Measurements from ENCODE around the gene OR8A1.

Gene OR8A1

DNA sequence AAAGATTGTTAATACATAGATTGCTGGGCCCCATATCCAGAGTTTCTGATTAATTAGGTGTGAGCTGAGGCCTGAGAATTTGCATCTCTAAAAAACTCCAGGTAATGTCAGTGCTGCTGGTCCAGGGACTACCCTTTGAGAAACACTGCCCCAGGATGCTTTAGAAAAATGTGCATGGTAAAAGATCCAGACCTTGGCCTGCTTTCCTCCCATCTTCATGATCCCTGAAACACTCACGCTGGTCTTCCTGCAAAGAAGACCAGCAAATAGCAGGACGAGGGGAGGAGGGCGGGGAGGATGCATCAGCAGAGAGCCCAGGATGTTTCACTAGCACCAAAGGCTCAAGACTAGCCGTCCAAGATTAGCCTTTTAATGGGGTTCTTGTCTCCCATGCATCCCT, at the start of gene OR8A1:
TSS of gene OR8A1 (plus strand) at position 301 of the 400 bp plus-strand sequence. CDS start 123 bp downstream, outside the sequence.
- no peak for DNase-seq (ENCODE audit: low read depth)

DNA sequence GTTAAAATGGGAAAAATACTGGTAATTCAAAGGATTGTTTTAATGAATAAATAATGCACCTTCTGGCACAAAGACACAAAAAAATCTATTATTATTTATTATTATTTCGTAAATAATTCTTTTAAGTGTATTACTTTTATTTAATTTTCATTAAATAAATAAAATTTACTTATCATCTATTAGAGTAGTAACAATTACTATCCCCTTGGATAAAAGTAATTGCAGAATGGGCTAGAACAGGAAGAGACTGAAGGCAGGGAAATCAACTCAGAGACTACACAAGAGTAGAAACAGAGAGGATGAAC, 49.3 kb upstream of the OR8A1 start:
- no peak for DNase-seq (ENCODE audit: low read depth)

DNA sequence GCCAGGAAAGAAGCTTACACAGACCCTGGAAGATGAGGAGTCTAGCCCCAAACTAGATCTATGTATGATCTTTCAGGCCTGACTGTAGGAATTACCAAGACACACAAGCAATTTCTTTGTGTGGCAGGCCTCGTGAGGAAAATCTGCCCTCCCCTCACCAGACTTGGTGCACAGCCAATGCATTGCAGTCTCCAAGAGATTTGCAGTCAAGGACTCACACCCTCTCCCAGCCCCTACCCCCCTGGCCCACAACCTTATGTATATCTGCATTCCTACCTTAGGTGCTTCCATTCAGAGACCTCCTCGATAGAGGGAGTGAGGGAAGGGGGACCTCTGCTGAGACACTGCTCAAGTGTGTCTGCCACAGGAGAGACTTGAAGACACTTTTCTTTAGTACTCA, 36.2 kb upstream of the OR8A1 start:
- no peak for DNase-seq (ENCODE audit: low read depth)

DNA sequence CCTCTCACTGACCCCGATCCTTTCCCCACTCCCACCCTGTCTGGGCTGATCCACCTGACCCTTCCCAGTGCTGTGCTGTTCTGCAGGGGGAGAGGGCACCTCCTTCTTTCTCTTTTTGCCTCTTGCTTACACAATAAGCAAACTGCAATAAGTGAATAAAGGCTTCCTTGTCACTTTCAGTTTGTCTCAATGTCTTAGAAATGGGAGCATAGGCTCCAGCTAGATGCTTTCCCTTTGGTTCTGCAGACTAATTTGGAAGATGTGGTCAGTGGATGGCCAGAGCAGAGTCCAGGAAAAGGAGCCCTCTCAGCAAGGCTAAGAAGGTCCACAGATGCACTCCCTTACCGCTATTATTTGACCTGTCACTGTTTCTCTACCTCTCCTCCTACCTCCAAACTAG, 35.7 kb upstream of the OR8A1 start:
- DNase-seq (ENCODE audit: low read depth): no peak

DNA sequence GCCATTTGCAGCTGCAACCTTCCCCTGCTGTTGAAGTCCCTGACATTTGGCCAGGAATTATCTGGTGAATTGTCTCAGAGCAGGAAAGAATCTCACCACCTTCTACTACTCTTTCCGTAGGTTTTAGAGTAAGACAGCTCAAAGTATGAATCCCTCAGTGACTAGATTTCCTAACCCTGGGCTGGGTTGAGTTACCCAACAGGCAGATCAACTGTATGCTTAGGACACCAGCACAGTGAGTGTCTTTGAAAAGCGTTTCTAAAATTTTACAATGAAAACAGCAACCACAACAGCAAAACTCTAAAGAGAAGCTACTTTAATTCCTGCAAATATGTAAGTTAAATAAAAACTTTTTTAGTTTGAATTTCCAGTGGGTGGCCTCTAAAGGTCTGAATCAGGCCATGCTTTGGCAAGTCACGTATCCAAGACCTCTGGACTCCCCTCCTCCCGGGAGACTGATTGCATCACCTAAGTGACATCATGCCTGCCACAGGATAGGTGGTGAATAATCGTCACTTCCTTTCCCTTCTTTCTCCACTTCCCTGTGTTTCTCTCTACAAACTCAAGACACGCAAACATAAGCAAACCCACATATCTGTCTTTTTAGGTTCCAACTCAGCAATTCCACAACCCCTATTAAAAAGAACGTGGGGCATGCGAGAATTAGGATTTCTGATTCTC, 34.1 kb upstream of the OR8A1 start:
- peak; percentile 52 for DNase-seq (ENCODE audit: low read depth)

DNA sequence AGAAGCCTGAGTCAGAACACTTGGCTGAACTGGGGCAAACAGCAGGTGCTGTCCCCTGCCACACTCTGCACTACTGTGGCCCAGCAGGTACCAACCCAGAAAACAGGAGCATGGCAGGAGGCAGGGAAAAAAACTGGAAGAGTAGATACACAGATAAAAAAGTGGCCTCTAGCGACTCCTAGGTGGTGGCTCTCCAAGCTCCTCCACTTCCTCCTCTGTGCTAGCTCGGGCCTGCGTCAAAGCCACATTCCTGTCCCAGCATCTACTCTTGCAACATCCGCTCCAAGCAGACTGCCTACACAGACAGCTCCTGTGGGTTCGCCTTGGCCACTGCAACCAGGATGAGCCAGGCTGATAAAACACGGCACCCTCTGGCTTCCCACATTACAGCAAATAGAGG, 33.3 kb upstream of the OR8A1 start:
- DNase-seq (ENCODE audit: low read depth): peak; percentile 88

DNA sequence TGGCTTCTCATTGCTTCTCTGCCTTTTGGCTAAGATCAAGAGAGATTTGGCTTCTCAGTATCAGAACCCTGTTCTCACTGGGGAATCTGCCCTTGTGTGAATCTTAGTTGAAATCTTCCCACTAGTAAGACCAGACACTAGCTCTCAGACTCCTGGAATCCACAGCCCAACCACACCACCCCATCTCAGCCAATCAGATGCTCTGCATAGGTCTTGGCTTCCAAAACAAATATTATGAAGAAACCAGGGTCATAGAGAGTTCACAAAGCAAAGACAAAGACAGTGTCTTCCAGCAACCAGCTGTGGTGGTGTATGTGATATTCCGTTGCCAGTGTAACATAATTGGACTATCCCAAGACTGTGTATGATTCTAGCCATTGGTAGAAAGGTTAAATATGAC, 31.8 kb upstream of the OR8A1 start:
- peak; percentile 88 for DNase-seq (ENCODE audit: low read depth)

DNA sequence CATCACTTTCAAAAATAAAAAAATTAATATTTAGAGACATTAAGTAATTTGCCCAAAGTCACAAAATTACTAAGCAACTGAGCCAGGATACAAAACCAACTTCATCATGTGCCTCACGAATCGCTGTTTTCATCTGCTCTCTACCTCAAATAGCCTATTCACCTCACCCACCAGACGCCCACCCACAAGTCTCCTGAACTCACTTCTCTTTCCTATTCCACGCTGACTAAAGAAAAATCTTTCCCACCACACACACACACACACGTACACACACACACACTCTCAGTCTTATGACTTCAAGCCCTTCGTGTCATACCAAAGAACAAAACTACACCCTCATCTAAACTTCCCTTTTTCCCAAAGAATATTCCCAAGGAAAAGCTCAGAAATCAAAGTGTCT, 28.6 kb upstream of the OR8A1 start:
- DNase-seq (ENCODE audit: low read depth): no peak

DNA sequence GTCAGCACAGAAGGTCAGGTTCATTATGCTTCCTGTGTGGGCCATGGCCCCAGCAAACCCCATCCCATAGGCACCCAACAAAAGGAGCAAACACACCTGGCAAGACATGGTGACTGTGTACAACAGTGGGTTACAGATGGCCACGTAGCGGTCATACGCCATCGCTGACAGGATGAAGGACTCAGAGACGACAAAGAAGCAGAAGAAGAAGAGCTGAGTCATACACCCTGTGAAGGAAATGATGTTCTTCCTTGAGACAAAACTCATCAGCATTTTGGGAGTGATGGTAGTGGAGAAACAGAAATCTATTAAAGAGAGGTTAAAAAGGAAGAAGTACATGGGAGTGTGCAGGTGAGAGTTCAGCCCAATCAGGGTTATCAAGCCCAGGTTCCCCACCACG, 26.7 kb upstream of the OR8A1 start:
- no peak for DNase-seq (ENCODE audit: low read depth)

DNA sequence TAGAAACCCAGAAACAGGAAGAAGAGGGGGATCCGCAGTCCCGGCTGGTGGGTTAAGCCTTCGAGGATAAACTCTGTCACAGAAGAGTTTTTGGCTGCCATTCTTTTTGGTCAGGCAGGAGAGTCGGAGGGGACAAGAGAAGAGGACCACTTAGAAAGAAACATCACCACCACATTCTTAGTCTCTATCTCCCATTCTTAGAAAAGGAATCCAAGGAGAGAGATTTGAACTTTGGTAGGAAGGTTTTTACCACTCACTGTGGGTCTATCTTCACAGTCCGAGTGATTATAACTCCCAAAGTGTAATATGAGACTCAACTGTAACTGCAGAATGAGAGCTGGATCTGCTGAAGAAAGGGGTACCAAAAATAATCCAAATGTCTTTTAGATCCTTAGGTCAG, 26.2 kb upstream of the OR8A1 start, which contains the start of gene OR8B12:
TSS of gene OR8B12 (minus strand) at position 101 of the 400 bp plus-strand sequence. CDS start at position 101, 0 bp downstream.
- DNase-seq (ENCODE audit: low read depth): no peak

DNA sequence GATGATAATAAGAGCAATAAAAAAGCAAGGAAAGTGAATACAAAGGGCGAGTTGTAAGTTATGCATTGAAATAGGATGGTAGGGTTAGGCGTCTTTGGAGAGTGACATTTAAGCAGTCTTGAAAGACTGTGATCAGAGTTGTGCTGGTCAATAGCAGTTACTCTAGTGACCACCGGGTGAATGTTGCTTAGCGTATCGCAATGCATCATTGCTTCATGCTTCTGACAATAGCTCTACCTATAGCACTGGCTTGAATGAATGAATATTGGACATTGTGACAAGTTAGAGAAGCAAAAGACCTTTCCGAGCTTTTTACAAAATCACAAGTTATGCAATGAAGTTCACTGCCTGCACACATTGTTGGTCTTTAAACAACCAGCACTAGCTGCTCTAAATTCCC, 18.6 kb upstream of the OR8A1 start:
- no peak for DNase-seq (ENCODE audit: low read depth)

DNA sequence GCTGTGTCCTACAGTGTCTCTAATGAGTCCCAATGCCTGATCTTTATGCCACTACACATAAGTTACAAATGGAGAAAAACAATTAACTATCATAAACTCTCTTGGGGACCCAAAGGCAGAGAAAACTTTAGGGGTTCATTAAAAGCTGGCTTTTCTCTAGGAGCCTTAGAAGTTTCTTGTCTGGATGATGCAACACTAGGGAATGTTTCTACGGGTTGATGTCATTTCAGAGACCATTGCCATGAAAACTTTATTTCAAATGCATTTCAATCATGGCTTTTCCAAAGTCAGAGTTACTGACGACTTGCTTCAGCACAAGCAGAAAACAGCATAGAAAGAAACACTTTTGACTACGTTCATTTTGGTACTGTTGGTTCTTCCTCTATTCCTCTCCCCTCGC, 17.8 kb upstream of the OR8A1 start:
- no peak for DNase-seq (ENCODE audit: low read depth)

DNA sequence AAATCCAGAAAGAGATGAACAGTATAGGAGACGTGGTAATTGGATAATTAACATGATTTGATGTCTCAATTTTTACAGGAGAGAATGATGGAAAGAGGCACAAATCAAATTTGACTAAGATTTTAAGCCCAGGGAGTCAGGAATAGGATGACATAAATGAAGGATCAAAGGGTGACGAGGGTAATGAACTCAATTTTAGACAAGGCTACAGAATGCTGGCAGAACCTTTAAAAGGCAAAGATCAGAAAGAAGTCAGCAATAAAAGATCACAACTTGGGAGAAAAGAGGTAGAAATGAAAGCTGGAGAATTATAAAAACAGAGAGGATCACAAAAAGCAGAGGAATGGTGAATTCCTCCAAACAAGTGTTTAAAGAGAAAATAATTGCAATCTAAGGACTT, 13.0 kb upstream of the OR8A1 start:
- no peak for DNase-seq (ENCODE audit: low read depth)

DNA sequence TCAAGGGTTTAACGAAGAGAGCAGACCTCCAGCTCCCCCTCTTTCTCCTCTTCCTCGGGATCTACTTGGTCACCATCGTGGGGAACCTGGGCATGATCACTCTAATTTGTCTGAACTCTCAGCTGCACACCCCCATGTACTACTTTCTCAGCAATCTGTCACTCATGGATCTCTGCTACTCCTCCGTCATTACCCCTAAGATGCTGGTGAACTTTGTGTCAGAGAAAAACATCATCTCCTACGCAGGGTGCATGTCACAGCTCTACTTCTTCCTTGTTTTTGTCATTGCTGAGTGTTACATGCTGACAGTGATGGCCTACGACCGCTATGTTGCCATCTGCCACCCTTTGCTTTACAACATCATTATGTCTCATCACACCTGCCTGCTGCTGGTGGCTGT, 363 bp downstream of the OR8A1 start:
- no peak for DNase-seq (ENCODE audit: low read depth)

DNA sequence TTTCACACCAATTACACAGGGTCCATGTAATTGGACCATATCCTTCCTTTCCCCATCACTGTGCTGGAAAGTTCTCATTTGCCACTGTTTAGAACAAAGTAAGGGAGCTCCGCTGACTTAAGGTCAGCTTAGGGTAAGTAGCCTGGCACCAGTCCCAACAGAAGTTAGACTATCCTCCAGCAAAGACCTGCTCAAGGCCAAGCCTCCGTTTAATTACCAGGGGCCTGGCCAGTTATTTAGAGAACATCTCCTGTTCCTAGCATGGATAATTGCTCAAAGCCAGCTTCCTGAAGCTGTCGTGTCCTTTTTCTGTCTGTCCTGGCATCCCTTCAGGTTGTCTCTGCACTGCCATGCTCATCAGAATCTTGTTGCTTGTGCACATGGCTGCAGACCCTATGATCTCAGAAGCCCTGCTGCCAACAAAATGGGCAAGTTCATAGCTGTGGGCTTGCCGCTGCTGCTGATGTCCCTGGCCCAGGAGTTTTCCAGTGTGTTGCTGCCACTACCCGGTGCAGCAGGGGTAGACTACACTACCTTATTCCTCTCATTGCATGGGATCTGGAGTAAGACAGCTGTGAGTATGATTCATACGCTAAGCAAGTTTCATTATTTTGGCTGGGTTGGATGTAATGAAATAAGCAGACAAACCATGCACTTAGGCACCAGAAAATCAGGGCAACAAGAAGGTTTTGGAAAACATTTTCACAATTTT, 8.1 kb downstream of the OR8A1 start:
- no peak for DNase-seq (ENCODE audit: low read depth)

DNA sequence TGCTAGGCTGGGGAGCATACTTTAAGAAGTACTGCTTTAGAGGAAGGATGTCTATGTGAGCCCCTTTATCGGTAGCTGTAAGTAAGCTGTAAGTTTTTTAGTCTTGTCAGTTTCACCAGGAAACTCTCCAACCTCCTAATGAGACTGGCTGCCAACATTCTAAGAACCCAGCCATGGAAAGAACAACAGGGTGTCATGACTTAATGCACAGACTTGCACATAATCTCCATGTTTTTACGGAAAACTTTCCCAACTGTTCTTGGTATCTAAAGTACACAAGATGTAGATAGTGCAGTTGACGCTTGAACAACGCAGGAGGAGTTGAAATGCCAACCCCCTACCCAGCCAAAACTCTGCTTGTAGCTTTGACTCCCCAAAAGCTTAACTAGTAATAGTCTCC, 9.0 kb downstream of the OR8A1 start:
- DNase-seq (ENCODE audit: low read depth): no peak

DNA sequence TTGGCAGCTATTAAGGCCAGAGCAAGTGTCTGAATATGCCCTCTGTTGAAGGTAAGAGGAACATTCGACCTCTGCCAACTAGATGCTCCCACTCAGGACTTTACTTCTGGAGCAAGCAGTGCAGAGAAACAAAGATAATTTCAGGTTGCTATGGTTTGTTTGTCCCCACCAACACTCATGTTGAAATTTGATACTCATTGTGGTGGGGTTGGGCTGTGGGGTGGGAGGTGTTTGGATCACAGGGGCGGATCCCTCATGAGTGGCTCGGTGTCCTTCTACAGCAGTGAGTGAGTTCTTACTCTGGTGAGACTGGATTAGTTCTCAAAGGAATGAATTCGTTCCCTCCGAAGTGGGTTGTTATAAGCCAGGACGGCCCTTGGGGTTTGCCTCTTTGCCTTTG, 12.0 kb downstream of the OR8A1 start:
- peak; percentile 4 for DNase-seq (ENCODE audit: low read depth)

DNA sequence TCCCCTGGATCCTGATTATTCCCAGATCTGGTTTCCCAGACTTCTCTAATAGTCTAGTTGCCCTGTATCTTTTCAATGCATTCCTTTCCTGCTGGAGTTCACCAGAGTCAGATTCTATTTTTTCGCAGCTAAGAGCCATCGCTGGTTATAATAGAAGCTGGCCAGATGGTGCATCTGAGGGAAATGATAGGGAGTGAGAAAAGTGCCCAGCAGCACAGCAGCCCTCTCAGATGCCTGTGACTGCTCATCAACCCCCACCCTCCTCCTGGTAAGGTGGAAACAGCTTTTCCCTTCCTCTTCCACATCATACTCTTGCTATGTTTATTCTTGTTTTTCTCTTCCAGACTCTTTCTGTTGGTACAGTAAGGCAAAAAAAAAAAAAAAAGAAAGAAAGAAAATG, 12.8 kb downstream of the OR8A1 start:
- no peak for DNase-seq (ENCODE audit: low read depth)

DNA sequence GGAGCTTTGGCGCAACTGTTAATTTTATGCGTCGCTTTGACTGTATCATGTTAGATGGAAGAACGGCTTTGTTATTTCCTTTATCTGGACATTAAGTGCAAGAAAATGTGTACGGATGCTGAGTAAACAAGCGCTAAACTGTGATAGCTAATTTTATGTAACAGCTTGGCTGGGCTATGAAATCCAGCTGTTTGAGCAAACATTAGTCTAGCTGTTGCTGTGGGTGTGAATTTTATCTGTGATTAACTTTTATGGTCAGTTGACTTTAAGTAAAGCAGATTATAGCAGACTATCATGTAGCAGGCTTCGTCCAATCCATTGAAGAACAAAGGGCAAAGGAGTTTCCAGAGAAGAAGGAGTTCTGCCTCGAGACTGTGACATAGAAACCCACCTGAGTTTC, 14.0 kb downstream of the OR8A1 start:
- no peak for DNase-seq (ENCODE audit: low read depth)

DNA sequence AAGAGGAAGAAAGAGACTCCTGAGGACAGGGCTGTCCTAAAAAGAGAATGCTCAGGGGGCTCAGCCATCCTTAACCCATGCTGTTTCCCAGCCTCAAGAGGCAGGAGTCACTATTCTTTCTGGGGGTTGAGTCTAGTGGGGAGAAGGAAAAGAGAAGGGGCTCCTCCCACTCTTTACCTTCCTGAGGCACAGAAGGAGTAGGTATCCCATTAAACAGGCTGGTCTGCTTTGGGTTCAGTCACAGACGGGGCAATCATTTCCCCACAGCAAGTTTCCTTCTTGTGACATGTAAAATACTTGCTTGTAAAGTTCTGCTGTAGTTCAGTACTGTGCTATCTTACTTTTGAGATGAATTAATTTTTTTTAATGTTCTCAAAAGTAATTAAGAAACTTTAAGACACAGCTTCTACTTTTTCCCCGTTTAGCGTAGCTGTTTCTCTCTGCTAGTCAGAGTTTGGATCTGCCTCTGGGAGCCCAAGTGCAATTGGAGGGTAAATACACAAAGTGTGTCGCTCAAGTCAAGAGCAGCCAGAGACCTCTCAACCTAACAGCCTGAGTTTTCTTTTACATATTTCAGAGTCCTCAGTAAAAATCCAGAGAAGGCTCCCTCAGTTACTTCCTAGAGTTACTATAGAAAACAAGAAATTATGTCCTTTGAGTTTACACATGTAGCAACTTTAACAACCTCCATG, 15.0 kb downstream of the OR8A1 start:
- DNase-seq (ENCODE audit: low read depth): no peak

DNA sequence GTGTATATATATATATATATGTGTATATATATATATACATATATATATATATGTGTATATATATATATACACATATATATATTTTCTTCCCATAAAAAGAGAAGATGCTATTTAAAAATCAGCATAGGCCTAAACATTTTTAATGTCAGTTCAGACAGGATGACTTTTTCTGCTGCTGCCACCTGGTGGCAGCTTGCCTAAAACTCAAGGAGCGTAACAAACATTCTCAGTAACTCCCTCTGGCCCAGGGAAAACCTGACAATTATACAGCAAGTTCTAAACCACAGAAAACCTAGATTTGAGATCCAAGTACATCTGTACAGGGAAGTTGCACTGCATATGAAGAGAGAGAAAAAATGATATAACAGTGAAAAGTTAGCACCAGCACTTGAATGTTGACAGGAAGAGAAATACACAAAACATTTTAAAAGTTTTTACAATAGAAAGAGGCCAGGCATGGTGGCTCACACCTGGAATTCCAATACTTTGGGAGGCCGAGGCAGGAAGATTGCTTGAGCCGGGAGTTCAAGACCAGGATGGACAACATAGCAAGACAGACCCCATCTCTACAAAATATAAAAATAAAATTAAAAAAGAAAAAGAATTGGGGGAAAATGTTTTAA, 16.6 kb downstream of the OR8A1 start:
- peak; percentile 49 for DNase-seq (ENCODE audit: low read depth)

DNA sequence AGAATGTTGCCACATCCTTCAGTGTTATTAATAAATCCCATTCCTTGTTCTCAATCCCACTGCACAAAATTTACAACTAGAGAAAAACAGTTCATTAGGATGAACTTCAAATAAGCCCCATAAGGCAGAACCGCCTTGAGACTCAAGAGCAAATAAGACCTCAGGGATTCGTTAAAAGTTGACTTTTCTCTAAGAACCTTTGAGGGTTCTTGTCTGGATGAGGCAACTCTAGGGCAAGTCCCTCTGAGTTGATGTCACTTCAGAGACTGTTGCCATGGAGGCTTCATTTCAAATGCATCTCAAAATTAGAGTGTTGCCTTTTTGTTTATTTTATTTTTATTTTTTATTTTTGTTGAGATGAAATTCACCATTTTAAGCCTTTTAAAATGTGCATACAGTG, 21.6 kb downstream of the OR8A1 start:
- DNase-seq (ENCODE audit: low read depth): no peak

DNA sequence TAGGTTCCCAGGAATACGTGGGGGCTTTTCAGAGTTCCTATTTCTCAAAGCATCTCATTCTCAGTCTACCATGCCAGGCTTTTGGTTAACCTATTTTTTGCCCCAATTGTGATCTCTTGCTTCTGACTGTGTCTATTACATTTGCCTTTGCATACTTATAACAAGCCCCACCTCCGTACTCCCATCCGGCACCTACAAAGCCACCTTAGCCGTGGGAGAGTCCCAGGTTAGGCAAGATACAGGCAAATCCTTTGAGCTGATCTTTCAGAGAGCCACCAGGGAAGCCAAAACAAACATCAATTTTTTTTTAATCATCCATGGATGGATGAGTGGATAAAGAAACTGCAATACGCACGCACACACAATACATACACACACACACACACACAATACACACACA, 22.8 kb downstream of the OR8A1 start:
- no peak for DNase-seq (ENCODE audit: low read depth)
